Colon (tissue), 2 donors: Measurements from ENCODE around the gene KRT27.
"Not testable (repeated sequence)": the region's sequence is repeated elsewhere in the genome, so short reads cannot be mapped to it uniquely, and the experiment has no call there.

Experiments
- FAIRE-seq: peaks from 2 replicates; lab custom pipeline; 2012; peaks lifted over from hg19 to GRCh38; lab: Jason Lieb, UNC
- donor health status: control.
- donor health status: control.

Gene KRT27

DNA sequence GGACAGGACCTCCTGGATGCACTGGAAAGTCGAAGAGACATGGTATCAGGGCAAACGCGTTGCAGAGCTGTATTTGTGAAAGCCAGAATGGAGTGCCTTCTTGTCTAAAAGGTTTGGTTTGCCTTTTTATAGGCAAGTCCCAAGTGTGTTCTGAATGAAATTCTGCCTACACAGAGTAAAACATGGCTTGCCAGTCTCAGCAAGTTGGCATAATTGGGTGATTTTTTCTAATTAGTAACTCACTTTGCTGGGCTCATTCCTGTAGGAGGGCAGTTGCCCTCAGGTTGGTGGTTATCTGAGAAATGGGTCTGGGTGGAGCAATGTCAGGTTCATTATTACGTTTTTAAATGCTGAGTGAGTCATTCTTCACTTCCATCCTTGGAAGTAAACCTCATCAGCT is 27.1 kb downstream of the KRT27 start, which contains the start of gene KRT25:
Gene KRT25 (minus strand): TSS at position 101 of the 400 bp plus-strand sequence. CDS start 60 bp downstream, at position 41.
- no peak for FAIRE-seq

DNA sequence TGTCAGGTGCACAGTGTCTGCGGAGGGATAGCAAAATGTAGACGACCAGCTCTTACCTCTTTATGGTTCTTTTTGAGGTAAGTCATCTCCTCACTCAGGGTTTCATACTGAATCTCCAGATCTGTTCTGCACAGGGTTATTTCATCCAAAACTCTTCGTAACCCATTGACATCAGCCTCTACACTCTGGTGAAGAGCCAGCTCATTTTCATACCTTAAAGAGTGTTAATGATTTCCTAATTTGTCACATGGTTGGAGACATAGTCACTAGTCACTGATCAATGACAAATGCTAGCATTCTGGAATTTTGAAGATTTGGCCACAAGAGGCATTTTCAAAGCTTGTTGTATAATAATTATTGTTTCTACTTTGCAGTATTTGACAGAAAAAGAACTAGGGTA is 28.5 kb downstream of the KRT27 start:
- no peak for FAIRE-seq

DNA sequence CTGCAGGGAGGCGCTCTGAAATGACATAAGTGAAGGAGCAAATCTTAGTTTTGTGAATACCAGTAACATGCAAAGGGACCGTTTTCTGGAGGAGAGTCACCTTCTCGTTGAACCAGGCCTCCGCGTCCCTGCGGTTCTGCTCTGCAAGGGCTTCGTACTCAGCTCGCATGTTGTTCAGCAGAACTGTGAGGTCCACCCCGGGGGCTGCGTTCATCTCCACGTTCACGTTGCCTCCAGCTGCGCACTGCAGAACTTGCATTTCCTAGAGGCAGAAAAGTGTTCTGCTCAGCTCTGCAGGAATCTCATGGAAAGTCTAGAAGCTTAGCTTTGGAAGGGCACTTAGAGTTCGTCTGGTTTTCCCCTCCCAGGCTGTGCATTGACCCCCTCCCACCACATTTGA is 31.3 kb downstream of the KRT27 start:
- FAIRE-seq, result no peak

DNA sequence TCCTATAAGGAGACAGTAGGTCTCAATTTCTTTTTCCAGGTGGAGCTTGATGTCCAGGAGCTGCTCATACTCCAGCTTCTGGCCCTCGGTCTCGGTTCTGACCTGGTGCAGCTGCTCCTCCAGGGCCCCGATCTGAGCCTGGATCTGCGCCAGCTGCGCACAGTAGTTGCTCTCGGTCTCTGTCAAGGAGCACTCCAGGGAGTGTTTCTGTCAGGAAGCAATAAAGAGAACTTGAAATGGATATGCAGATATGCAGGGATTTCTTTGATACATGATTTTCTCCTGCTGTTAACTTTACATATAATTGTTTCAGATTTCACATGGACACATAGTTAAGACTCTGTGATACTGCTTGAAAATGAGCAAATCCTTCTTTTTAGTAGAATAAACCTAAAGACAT is 32.0 kb downstream of the KRT27 start:
- FAIRE-seq, result no peak

DNA sequence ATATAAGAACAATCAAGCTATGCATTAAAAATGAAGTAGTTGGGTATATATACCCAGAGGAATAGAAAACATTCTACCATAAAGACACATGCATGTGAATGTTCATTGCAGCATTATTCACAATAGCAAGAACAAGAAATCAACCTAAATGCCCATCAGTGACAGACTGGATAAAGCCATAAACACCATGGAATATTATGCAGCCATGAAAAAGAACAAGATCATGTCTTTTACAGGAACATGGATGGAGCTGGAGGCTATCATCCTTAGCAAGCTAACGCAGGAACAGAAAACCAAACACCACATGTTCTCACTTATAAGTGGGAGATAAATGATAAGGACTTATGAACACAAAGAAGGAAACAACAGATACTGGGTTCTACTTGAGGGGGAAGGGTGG is 33.7 kb downstream of the KRT27 start:
- FAIRE-seq, result not testable (repeated sequence)

DNA sequence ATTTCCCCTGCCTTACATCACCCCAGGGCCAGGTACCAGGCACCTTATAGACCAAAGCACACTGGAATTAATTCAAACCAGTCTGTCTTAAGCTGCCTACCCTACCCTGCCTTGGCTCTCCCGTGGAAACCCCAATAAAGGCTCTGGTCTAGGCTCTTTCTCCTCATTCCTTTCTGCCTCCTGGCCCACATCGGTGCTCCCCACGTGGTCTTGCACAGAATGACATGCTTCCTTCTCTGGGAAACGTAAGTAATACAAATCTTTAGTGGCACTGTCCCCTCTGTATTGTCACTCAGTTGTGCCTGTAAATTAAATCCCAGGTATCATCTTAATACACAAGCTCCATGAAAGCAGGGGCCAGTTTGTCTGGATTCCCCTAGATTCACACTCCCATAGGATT is 43.8 kb downstream of the KRT27 start:
- no peak for FAIRE-seq

DNA sequence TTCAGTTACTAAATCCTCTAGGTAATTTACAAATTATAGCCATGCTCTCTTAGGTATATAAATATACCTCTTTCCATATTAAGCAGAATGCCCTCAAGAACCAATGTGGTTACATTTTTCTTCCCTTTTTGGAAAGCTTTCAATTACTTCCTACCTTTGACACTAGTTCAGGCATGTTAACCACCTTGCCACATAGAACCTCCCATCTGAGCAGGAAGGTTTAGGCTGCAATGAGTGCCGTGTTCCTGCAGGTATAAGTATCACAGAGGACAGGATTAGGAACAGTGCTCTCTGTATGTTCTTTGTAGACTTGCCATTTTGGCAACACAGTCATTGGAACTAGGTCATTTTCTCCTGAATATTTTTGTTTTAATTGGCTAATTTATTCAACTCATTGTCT is 47.3 kb downstream of the KRT27 start:
- no peak for FAIRE-seq

DNA sequence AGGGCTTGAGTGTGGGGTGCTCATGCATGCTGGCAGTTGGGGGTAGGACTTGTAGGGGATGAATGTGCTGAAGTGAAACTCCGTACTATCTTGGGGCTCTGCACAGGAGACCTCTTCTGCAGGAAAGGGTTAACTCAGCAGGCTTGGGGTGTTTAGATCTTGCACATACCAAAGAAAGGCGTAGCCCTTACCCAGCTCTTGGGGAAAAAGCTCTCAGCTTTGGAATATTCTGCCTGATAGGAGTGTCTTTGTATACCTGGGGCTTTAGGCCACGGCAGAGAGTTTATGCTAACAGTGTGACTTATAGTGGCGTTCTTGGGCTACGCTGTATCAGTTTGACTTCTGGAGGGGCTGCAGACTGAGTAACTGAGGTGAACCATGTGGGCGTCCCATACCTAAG is 48.3 kb downstream of the KRT27 start:
- FAIRE-seq, result no peak

DNA sequence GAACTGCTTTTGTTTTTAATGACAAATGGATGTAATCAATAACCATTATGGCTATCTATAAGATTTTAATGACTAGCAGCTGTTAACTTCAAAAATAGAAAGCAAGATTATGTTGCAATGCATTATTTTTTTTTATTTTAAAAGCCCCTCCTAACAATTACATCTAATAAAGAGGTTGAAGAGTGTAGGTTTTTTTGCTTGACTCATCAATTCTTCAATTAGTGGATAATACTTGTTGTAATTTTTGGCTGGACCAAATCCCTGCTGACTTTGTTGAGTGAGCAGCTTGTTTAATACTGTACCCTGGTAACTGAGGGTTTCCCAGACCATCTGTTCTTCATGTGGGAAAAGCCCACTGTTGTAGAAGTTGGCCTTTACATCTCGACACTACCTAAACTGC is 51.4 kb downstream of the KRT27 start:
- FAIRE-seq, result no peak

DNA sequence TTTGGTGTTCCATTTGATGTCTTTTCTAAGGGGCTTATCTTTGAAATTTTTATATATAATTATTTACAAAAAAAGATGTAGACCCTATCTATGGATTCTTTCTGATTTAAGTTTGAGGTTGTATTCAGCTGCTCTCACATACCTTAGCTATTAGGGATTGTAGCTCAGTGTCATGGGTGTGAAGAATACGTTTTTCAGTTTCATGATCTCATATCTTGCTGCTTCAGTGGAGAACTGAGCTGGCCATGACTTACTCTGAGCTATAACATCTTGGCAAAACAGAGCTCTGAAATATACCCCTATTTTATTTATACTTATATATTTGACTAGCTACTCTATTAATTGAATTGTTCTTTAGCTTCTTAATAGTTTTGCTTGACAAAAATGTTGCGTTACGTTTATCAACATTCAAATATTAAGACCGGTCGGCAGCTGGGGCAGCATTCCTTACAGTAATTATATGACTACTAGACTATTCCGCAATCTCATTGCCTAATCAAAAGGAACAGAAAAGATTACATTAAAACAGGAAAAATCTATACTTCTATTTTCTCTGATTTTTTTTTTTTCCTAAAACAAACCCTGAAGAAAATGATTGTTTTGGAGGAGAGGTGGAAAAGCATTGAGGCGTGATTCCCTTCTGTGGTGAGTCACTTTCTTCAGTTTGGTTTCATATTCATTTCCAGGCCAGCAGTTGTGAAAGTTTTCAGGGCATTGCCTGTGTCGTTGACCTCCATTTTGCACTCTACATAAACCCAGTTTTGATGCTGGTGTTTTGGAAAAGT is 54.7 kb downstream of the KRT27 start:
- FAIRE-seq, result no peak

DNA sequence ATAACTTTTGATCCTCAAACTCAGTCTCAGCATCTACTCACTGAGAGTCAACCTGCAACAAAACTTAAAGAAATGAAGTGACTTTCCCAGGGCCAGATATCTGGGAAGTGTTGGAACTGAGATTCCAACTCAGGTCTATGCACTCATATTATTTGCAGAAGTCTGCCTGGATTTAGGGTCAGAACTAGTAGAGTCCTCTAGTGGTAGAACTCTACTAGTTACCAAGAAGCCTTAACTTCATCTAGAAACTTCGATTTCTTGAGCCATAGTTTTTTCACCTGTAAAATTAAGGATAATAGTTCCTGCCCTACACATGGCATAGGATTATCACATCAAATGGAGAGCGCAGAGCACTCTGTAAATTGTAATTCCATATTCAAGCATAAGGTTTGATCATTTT is 55.4 kb downstream of the KRT27 start:
- no peak for FAIRE-seq
